ENCODE results near the gene TC2N.
"Not testable (repeated sequence)": the region's sequence is repeated elsewhere in the genome, so short reads cannot be mapped to it uniquely, and the experiment has no call there.

Gene TC2N

DNA sequence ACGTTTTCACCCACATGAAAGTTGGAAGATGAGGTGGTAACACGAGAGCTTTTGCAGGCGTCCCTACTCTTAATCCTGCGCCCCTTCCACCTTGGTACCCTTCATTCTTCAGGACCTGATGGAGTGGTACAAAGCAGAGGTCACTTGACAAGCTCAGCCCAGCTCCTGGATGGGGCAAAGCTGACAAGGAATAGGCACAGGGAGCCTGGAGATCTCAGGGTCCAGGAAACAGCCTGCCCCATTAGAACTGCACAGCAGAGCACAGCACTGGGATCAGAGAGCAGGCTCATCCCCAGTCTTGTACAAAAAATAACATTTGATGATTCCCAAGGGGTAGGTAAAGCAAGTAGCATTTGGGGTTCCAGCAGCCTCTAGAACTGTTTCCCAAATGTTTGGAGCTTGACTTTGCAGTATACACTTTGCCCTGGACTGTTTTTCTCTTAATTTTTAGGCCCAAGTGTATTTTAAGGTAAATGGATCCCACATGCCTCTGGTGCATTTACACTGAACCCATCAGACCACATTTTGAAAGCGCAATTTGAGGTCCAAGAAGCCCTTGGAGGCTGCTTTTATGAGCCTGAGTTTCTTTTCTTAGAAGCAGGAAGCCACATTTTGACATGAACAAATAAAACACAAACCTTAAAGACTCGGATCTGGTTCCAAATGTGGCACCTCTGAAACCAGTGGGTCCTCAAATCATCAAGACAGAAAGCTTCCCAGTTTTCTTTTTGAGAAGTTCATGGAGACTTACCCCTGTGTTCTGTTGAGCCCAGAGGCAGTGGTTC is 633 bp downstream of the TC2N start:
- DNase-seq: no peak

GRCh38 chr14:91866061-91866460 is 1.3 kb downstream of the TC2N start:
- no peak for DNase-seq

- DNase-seq: no peak
These were observed 4.9 kb downstream of the TC2N start for GRCh38 chr14:91862417-91862816.

DNA sequence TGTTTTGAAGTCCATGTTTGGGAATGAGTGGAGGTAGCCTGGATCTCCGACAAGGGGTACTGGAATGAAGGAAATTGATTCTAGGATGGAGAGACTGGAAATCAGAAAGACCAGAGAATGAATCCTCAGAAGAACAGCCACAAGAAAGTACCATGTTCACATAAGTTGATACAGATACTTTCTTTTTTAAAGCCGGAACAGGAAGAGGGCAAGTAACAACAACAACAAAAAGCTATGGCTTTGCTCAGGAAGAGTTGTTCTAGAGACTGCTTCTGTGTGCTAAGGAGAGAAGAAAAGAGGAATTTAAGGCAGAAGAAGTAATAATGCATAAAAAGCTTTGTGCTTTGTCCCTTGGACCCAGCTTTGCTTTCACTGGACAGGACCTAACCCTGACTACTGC is 6.2 kb downstream of the TC2N start:
- no peak for DNase-seq

DNA sequence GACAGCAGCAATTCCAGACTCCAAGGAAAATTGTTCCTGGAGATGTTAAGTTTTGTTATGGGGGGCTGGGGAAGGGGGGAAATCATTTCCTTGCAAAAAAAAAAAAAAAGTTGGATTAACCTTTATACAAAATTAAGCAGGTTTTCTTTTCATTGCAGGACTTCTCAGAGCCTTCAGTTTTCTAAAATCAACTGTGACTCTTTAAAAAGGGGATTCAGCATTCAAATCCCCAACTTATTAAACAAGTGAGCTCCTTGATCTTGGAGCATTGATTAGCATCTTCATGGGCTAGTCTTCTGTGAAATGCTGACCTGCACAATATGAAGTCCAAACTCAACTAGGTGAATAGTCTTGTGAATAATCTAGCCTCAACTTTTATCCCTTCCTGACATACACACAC is 7.1 kb downstream of the TC2N start:
- DNase-seq: no peak

DNA sequence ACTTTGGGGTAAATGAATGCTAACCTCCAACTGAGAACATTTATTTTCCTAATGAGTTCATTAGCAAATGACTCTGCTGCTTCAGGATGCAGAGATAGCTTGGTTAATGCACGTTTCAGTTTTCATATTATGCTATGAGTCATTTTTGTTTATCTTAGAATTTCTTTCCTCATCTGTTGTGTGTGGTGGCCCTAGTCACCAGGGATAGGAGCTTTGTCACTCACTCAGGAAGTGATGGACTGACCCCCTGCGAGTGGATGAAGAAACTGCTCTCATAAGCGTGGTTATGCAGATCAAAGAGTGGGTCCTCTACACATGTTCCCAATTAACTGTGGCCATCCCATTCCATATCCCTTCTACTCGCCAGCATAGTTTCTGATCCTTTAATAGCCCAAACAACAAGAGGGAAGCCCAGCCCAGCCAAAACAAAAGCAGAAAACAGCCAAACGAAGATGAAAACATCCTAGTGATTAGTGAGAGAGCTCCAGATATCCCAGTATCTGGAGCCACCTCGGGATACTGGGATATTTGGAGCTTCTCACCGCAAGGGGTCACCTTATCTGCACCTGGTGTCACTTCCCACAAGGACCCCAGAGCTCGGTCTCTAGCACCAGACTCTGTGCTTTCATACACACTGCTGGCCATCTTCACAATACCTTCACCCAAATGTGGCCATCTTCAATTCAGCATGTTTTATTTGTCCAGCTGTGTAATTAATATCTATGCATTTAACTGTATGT is 8.6 kb downstream of the TC2N start:
- peak; percentile 71 for DNase-seq

GRCh38 chr14:91857614-91858013 is 9.7 kb downstream of the TC2N start:
- DNase-seq: no peak

DNA sequence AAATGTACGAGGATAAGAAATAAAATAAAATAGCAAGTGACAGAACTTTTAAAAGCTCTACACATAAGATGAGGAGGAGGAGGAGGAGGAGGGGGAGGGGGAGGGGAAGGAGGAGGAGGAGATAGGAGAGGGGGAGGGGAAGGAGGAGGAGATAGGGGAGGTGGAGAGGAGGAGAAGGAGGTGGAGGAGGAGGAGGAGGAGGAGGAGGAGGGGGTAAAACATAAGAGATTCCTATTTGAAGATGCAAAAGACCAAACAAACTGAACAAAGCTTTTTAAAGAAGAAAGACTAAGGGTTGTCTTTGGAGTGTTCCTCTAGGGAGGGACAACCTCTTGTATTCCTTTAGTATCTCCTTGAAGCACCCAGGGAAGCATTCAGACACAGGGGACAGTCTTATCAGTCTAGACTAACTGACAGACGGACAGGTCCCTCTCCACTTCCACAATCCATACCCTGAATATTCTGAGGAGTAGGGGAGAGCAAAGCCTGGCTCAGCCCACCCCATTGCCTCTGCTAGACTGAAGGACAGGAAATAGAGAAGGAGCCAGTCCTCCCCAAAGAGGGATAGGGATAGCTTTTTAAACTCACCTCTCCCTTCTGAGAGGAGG is 12.9 kb downstream of the TC2N start:
- DNase-seq: peak; percentile 19

GRCh38 chr14:91851563-91851962 is 15.8 kb downstream of the TC2N start:
- no peak for DNase-seq

- DNase-seq: no peak
These were observed 18.8 kb downstream of the TC2N start for GRCh38 chr14:91848504-91849001.

DNA sequence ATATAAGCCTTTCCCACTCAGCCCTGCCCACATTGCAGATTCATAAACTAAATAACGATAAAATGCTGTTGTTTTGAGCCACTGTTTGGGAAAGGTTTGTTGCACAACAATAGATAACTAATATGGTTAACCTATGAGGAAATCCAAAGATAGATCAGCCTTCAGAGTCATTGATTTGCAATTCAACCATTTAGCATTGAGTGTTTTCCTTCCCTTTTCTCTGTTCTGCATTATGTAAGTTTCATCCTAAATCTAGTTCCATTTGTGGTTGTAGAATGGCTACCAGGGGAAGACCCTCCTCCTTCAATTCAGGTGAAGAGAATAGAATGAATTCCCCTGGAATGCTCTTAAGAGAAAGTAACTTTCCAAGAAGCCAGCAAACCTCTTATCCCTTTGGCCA is 19.6 kb downstream of the TC2N start:
- no peak for DNase-seq

DNA sequence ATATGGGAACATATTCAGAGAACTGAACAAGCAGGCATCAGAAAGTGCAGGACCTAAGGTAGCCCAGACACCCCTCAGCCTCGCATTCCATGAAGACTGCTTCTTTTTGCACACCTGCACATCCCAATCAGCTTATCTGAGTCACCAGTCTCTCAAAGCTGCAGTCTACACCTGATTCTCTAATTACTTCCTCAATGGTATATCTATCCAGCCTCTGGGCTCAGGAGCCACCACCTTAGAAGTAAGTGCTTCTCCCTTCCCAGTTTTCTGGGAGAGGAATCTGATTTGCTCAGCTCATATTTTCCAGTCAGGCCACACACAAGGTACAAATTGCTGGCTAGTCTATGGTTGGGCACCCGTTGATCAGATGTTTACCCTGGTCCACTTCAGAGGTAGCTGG is 21.7 kb downstream of the TC2N start:
- no peak for DNase-seq

DNA sequence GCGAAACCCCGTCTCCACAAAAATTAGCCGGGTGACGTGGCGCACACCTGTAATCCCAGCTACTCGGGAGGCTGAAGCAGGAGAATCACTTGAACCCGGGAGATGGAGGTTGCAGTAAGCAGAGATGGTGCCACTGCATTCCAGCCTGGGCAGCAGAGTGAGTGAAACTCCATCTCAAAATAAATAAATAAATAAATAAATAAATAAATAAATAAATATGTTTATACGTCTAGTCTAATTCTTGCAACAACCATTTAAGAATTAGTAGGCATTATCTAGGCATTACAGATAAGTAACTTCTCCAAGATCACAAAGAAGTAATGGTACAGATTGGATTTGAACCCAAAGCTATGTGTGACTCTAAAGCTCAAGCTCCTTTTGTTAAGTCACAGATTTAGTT is 22.3 kb downstream of the TC2N start:
- DNase-seq: not testable (repeated sequence)

GRCh38 chr14:91844029-91844428 is 23.3 kb downstream of the TC2N start:
- DNase-seq: no peak

DNA sequence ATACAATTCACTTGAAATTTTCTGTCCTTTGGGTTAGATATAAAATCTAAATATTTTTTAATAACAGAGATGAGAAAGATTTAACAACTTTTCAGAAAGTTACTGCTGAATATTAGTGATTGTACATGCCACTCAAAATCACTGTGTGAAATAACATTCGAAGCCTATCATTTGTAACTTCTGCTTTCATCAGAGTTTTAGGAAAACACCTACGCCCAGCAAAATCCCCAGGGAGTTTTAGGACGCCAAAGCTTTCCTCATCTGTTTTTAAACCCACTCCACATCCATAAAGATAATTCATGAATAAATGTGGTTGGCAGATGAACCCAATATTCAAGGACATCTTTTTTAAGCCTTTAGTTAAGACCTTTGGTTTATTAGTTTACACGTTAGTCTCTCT is 23.9 kb downstream of the TC2N start:
- no peak for DNase-seq

GRCh38 chr14:91841065-91841464 is 26.3 kb downstream of the TC2N start:
- DNase-seq: no peak

DNA sequence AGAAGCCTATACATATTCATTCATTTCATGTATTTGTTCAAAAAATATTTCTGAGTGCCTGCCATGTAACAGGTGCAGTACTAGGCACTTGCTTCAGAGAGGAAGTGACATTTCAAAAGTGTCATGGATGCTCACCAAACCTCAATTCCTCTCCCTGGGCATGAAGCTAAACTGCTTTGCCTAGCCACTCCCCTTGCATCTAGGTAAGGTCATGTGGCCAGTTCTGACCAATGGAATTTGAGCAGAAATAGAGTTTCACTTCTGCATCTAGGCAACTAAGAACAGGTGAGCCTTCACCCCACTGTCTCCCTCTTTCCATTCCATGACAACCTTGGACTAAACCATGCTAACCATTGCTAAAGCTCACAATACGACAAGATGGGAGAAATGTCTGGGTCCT is 27.6 kb downstream of the TC2N start:
- no peak for DNase-seq

- no peak for DNase-seq
These were observed 30.3 kb downstream of the TC2N start for GRCh38 chr14:91837076-91837475.

DNA sequence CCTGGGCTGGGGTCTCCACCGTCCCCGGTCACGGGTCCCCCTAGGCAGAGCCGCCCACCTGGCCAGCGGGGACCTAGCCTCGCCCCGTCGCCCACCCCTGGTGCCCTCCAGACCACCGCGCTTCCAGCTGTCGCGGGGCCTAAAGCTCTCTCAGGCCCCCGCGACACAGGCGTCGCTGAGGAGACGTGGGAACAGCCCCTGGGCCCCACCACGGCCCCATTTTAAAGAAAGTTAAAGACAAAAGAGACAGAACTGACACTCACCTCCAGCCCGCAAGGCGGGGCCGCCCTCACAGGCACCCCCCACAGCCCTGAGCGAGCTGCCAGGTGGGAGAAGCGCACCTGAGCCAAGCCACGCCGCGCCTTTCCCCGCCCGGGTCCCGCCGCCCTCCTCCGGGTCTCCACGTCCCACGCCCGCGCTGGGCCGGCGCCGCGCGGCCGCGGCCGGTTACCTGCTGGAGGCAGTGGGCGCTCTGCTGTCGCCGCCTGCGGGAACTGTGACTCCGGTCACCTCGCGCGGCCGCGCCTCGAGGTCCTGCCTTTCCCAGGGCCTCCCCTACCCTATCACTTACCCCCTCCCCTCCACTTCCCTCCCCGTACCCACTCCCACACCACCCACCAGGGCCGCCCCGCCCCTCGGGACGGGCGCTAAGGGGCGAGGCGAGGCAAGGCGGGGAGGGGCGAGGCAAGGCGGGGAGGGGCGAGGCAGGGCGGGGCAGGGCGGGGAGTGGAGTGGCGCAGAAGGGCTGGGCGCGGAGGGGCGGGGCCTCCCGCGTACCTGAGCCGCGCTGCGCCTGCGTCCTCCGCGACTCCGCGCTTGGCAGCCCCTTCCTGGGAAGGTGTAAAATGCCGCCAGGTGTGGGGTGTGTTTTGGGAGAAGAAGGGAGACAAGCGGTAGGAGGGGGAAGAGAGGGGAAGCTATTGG is 31.2 kb downstream of the TC2N start:
- DNase-seq: no peak

DNA sequence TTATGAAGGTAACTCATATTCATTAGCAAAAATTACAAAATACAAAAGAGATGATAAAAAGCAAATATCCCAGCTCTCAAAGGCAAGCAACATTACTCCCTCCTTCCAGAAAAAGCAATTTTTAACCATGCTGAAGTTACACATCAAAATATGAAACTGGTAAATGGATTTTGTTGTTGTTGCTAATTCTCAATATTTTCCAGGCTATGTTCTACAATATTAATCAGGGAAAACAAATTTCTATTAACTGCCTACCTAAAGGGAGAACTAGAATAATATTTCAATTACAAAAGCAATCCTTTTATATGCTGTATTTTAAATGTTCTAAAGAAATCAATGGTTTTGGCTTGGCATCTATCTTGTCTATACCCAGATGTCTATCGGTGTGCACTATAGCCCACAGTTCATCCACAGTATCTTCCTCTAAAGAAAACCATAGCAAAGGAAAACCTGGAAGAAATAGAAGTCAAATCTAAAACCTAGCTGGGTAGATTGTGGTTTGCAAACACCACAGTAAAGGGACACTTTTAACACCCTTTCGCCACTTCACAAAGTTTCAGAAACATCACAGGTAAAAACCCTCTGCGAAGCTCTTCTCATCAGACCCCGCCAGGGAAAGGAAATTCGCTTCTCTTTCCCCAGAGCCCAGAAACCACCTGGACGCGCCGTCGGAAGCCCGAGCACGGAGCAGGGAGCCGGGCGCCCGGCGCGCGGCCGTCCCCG is 32.0 kb downstream of the TC2N start:
- DNase-seq: no peak

- no peak for DNase-seq
These were observed 32.8 kb downstream of the TC2N start for GRCh38 chr14:91834571-91834970.

GRCh38 chr14:91831337-91831736 is 36.0 kb downstream of the TC2N start:
- DNase-seq: no peak
